ENCODE data around the gene TEAD2. TPM values are rescaled to one million over a fixed set of nuclear protein-coding genes. Genes with fewer than 3 reads are reported as not detected.
"Not testable (repeated sequence)": the region's sequence is repeated elsewhere in the genome, so short reads cannot be mapped to it uniquely, and the experiment has no call there.

The TEAD2 gene
- total RNA-seq, 1 donor from 2014 or later: 58.2 TPM

DNA sequence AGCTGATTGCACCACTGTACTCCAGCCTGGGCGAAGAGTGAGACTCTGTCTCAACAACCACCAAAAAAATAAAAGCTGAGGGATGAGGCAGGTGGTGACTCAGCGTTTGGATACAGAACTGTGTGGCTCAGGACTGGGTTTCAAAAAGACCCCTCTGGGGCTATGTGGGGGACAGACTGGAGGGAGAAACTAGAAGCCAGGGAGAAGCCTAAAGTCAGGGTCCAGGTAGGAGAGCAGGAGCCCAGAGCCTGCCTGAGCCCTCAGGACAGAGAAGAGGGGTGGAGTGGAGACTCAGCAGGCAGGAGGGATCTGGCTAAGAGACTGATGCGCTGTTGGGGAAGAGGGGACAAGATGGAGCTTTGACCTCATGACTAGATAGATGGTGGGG is 28.8 kb downstream of the TEAD2 start:
- DNase-seq (ENCODE audit: low read depth): no peak
- Histone ChIP-seq H3K9ac (ENCODE audit: low read length) (no peak overlapping the region), H3K4me3 (ENCODE audit: insufficient read depth, low read depth, low read length) (no peak overlapping the region), H4K20me1 (ENCODE audit: insufficient read depth, low read length) (peaks cover 12% of the 10 kb centered on the region), H3K27me3 (ENCODE audit: insufficient read depth, low read length) (no peaks in the 10 kb centered on the region), H3K4me1 (ENCODE audit: insufficient read depth, low read length) (no peaks in the 10 kb centered on the region), H3K9me3 (ENCODE audit: insufficient read depth, low read depth, low read length) (no peaks in the 10 kb centered on the region), H3K79me2 (ENCODE audit: insufficient read depth, low read length) (no peaks in the 10 kb centered on the region), H3K36me3 (ENCODE audit: insufficient read depth, low read length) (no peaks in the 10 kb centered on the region), H3K27ac (ENCODE audit: low read depth, low read length) (no peak overlapping the region), H3K4me2 (ENCODE audit: low read length) (no peak overlapping the region), H2AFZ (ENCODE audit: low read depth, low read length) (no peak overlapping the region)
- Mint-ChIP-seq H3K27me3 (ENCODE audit: low read depth, unreplicated experiment) (peaks cover 3% of the 10 kb centered on the region), H3K4me1 (ENCODE audit: low read depth, unreplicated experiment) (peaks cover 11% of the 10 kb centered on the region), H3K4me3 (ENCODE audit: unreplicated experiment) (no peak overlapping the region), H3K9me3 (ENCODE audit: unreplicated experiment) (peaks cover 2% of the 10 kb centered on the region), H3K36me3 (ENCODE audit: low read depth, unreplicated experiment) (peaks cover 28% of the 10 kb centered on the region), H3K27ac (ENCODE audit: unreplicated experiment) (peak overlapping the region; percentile 59)
- no peak for FAIRE-seq
- TF ChIP-seq, protein P1, sequence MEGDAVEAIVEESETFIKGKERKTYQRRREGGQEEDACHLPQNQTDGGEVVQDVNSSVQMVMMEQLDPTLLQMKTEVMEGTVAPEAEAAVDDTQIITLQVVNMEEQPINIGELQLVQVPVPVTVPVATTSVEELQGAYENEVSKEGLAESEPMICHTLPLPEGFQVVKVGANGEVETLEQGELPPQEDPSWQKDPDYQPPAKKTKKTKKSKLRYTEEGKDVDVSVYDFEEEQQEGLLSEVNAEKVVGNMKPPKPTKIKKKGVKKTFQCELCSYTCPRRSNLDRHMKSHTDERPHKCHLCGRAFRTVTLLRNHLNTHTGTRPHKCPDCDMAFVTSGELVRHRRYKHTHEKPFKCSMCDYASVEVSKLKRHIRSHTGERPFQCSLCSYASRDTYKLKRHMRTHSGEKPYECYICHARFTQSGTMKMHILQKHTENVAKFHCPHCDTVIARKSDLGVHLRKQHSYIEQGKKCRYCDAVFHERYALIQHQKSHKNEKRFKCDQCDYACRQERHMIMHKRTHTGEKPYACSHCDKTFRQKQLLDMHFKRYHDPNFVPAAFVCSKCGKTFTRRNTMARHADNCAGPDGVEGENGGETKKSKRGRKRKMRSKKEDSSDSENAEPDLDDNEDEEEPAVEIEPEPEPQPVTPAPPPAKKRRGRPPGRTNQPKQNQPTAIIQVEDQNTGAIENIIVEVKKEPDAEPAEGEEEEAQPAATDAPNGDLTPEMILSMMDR (IDR thresholded peaks at IDR 0.05; ENCODE audit: insufficient read depth, low read depth, low read length): no peak
- no peak for TF ChIP-seq EZH2 (IDR thresholded peaks at IDR 0.05; ENCODE audit: insufficient read depth, low read length)

DNA sequence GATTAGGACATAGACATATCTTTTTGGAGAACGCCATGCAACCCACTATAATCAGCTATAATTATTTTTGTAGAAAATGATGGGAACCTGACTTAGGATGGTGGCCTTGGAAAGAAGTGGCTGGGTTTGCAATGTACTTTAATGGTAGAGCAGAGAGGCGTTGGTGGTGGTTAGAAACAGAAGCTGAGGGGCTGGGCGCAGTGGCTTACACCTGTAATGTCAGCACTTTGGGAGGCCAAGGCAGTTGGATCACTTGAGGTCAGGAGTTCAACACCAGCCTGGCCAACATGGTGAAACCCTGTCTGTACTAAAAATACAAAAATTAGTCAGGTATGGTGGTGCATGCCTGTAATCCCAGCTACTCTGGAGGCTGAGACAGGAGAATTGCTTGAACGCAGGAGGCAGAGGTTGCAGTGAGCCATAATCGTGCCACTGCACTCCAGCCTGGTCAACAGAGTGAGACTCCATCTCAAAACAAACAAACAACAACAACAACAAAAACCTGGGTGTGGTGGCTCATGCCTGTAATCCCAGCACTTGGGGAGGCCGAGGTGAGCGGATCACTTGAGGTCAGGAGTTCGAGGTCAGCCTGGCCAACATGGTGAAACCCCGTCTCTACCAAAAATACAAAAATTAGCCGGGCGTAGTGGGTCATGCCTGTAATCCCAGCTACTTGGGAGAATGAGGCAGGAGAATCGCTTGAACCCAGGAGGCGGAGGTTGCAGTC is 29.4 kb downstream of the TEAD2 start:
- DNase-seq (ENCODE audit: low read depth); H2AFZ ChIP-seq (ENCODE audit: low read depth, low read length); H3K27me3 ChIP-seq (ENCODE audit: insufficient read depth, low read length); FAIRE-seq; H3K9ac ChIP-seq (ENCODE audit: low read length); H3K79me2 ChIP-seq (ENCODE audit: insufficient read depth, low read length); H3K9me3 Mint-ChIP-seq (ENCODE audit: unreplicated experiment); H3K27me3 Mint-ChIP-seq (ENCODE audit: low read depth, unreplicated experiment); H3K4me2 ChIP-seq (ENCODE audit: low read length); H3K4me3 ChIP-seq (ENCODE audit: insufficient read depth, low read depth, low read length); H3K9me3 ChIP-seq (ENCODE audit: insufficient read depth, low read depth, low read length); H3K4me1 Mint-ChIP-seq (ENCODE audit: low read depth, unreplicated experiment); H3K36me3 ChIP-seq (ENCODE audit: insufficient read depth, low read length); H3K4me1 ChIP-seq (ENCODE audit: insufficient read depth, low read length); H3K27ac Mint-ChIP-seq (ENCODE audit: unreplicated experiment); H3K27ac ChIP-seq (ENCODE audit: low read depth, low read length); H3K4me3 Mint-ChIP-seq (ENCODE audit: unreplicated experiment): not testable (repeated sequence)
- H3K36me3 Mint-ChIP-seq (ENCODE audit: low read depth, unreplicated experiment): peaks cover 31% of the 10 kb centered on the region
- peaks cover 11% of the 10 kb centered on the region for H4K20me1 ChIP-seq (ENCODE audit: insufficient read depth, low read length)

DNA sequence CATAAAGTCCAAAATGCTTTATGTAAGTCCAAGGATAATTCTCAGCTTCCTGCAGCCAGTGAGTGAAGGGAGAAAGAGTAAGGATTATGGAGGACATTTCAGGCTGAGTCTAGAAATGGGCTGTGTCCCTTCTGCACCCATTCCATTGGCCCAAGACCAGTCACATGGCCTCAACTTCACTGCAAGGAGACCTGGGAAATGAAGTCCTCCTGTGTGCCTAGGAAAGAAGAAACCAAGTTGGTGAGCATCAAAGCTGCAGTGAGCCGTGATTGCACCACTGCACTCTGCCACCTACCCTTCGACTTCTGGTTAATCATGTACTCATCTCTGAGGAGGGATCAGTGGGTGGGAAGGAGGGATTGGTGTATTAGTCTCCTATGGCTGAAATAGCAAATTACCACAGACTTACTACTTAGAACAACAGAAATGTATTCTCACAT is 30.6 kb downstream of the TEAD2 start:
- FAIRE-seq: no peak
- H3K4me2 ChIP-seq (ENCODE audit: low read length): no peak overlapping the region
- no peak overlapping the region for H3K4me3 Mint-ChIP-seq (ENCODE audit: unreplicated experiment)
- peaks cover 3% of the 10 kb centered on the region for H4K20me1 ChIP-seq (ENCODE audit: insufficient read depth, low read length)
- H3K27me3 ChIP-seq (ENCODE audit: insufficient read depth, low read length): no peaks in the 10 kb centered on the region
- H3K27me3 Mint-ChIP-seq (ENCODE audit: low read depth, unreplicated experiment): no peaks in the 10 kb centered on the region
- peaks cover 32% of the 10 kb centered on the region for H3K36me3 Mint-ChIP-seq (ENCODE audit: low read depth, unreplicated experiment)
- H2AFZ ChIP-seq (ENCODE audit: low read depth, low read length): no peak overlapping the region
- DNase-seq (ENCODE audit: low read depth): peak; percentile 45
- H3K27ac Mint-ChIP-seq (ENCODE audit: unreplicated experiment): no peak overlapping the region
- TF ChIP-seq, protein P1 (IDR thresholded peaks at IDR 0.05; ENCODE audit: insufficient read depth, low read depth, low read length): no peak
- TF ChIP-seq EZH2 (IDR thresholded peaks at IDR 0.05; ENCODE audit: insufficient read depth, low read length): no peak
- H3K9me3 Mint-ChIP-seq (ENCODE audit: unreplicated experiment): no peaks in the 10 kb centered on the region
- H3K27ac ChIP-seq (ENCODE audit: low read depth, low read length): no peak overlapping the region
- H3K36me3 ChIP-seq (ENCODE audit: insufficient read depth, low read length): no peaks in the 10 kb centered on the region
- H3K4me1 ChIP-seq (ENCODE audit: insufficient read depth, low read length): no peaks in the 10 kb centered on the region
- H3K9me3 ChIP-seq (ENCODE audit: insufficient read depth, low read depth, low read length): no peaks in the 10 kb centered on the region
- no peak overlapping the region for H3K4me3 ChIP-seq (ENCODE audit: insufficient read depth, low read depth, low read length)
- H3K79me2 ChIP-seq (ENCODE audit: insufficient read depth, low read length): no peaks in the 10 kb centered on the region
- no peak overlapping the region for H3K9ac ChIP-seq (ENCODE audit: low read length)
- H3K4me1 Mint-ChIP-seq (ENCODE audit: low read depth, unreplicated experiment): peaks cover 9% of the 10 kb centered on the region

DNA sequence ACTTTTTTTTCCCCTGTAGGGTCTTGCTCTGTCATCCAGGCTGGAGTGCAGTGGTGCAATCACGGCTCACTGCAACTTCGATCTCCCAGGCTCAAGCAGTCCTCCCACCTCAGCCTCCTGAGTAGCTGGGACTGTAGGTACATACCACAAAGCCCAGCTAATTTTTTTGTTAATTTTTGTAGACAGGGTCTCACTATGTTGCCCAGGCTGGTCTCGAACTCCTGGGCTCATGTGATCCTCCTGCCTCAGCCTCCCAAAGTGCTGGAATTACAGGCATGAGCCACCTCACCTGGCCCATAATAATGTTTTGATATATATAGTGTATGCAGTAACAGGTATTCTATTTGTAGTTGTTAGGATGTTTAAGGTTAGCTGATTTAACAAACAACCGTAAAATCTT is 31.0 kb downstream of the TEAD2 start:
- not testable (repeated sequence) for H2AFZ ChIP-seq (ENCODE audit: low read depth, low read length); H3K4me1 ChIP-seq (ENCODE audit: insufficient read depth, low read length); DNase-seq (ENCODE audit: low read depth); H3K9me3 ChIP-seq (ENCODE audit: insufficient read depth, low read depth, low read length); H3K27me3 ChIP-seq (ENCODE audit: insufficient read depth, low read length); H3K4me3 Mint-ChIP-seq (ENCODE audit: unreplicated experiment); H4K20me1 ChIP-seq (ENCODE audit: insufficient read depth, low read length); H3K79me2 ChIP-seq (ENCODE audit: insufficient read depth, low read length); H3K4me3 ChIP-seq (ENCODE audit: insufficient read depth, low read depth, low read length); H3K27ac Mint-ChIP-seq (ENCODE audit: unreplicated experiment); H3K4me1 Mint-ChIP-seq (ENCODE audit: low read depth, unreplicated experiment); H3K9me3 Mint-ChIP-seq (ENCODE audit: unreplicated experiment); FAIRE-seq; H3K36me3 ChIP-seq (ENCODE audit: insufficient read depth, low read length); H3K27ac ChIP-seq (ENCODE audit: low read depth, low read length); H3K4me2 ChIP-seq (ENCODE audit: low read length); H3K9ac ChIP-seq (ENCODE audit: low read length); H3K27me3 Mint-ChIP-seq (ENCODE audit: low read depth, unreplicated experiment)
- peaks cover 32% of the 10 kb centered on the region for H3K36me3 Mint-ChIP-seq (ENCODE audit: low read depth, unreplicated experiment)
